GM21529 (cell line): Measurements from ENCODE around the gene COL8A1.

ENCODE experiments used
- ATAC-seq: cut with Tn5 transposase; IDR thresholded peaks from one replicate; pipeline ENCODE4 v1.9.1; 2021; ENCODE audit not compliant: unreplicated experiment

Gene COL8A1

GRCh38 chr3:99789011-99789721, 150.8 kb downstream of the COL8A1 start:
- peak; percentile 95 for ATAC-seq

- ATAC-seq: no peak
Observed at GRCh38 chr3:99794485-99794884, 156.1 kb downstream of the COL8A1 start.

- ATAC-seq: no peak
Observed at GRCh38 chr3:99795573-99795972, 157.2 kb downstream of the COL8A1 start.

- no peak for ATAC-seq
Observed at GRCh38 chr3:99799422-99799821, 161.0 kb downstream of the COL8A1 start.

GRCh38 chr3:99803297-99803696, 164.9 kb downstream of the COL8A1 start:
- no peak for ATAC-seq

GRCh38 chr3:99805160-99805559, 166.8 kb downstream of the COL8A1 start:
- ATAC-seq: no peak

GRCh38 chr3:99808163-99808794, 169.9 kb downstream of the COL8A1 start:
- peak; percentile 76 for ATAC-seq

- no peak for ATAC-seq
Observed at GRCh38 chr3:99809565-99809964, 171.2 kb downstream of the COL8A1 start.

GRCh38 chr3:99810403-99810802, 172.0 kb downstream of the COL8A1 start:
- no peak for ATAC-seq

- ATAC-seq: no peak
Observed at GRCh38 chr3:99817047-99817436, 178.6 kb downstream of the COL8A1 start.

GRCh38 chr3:99817437-99818240, 179.2 kb downstream of the COL8A1 start, which contains the start of gene CMSS1:
TSS of gene CMSS1 (plus strand) at chr3:99817862.
- peak; percentile 97 for ATAC-seq

GRCh38 chr3:99818818-99819217, 180.4 kb downstream of the COL8A1 start:
- no peak for ATAC-seq

- ATAC-seq: no peak
Observed at GRCh38 chr3:99823723-99824711, 185.6 kb downstream of the COL8A1 start.

GRCh38 chr3:99825004-99825640, 186.7 kb downstream of the COL8A1 start:
- ATAC-seq: no peak

GRCh38 chr3:99829844-99830243, 191.4 kb downstream of the COL8A1 start:
- no peak for ATAC-seq

GRCh38 chr3:99833617-99834205, 195.3 kb downstream of the COL8A1 start:
- no peak for ATAC-seq

- ATAC-seq: no peak
Observed at GRCh38 chr3:99834211-99834957, 196.0 kb downstream of the COL8A1 start.

- no peak for ATAC-seq
Observed at GRCh38 chr3:99836681-99837080, 198.3 kb downstream of the COL8A1 start.

- no peak for ATAC-seq
Observed at GRCh38 chr3:99837715-99838114, 199.3 kb downstream of the COL8A1 start.
